Measurements from ENCODE around the gene TIGD6.

TIGD6 gene

DNA sequence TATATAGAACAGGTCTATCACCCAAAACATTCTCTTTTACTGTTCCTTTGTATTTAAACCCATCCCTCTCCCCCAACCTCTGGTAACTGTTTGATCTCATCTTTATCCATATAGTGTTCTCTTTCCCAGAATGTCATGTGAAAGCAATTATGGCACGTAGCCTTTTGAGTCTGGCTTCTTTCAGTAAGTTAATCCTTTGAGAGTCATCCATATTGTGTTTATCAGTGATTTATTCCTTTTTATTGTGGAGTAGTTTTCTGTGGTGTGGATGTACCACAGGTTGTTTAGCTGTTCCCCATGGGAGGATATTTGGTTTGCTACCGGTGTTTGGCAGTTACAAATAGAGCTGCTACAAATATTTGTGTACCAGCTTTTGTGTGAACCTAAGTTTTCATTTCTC, 38.1 kb upstream of the TIGD6 start:
- TF ChIP-seq, protein P1, sequence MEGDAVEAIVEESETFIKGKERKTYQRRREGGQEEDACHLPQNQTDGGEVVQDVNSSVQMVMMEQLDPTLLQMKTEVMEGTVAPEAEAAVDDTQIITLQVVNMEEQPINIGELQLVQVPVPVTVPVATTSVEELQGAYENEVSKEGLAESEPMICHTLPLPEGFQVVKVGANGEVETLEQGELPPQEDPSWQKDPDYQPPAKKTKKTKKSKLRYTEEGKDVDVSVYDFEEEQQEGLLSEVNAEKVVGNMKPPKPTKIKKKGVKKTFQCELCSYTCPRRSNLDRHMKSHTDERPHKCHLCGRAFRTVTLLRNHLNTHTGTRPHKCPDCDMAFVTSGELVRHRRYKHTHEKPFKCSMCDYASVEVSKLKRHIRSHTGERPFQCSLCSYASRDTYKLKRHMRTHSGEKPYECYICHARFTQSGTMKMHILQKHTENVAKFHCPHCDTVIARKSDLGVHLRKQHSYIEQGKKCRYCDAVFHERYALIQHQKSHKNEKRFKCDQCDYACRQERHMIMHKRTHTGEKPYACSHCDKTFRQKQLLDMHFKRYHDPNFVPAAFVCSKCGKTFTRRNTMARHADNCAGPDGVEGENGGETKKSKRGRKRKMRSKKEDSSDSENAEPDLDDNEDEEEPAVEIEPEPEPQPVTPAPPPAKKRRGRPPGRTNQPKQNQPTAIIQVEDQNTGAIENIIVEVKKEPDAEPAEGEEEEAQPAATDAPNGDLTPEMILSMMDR (IDR thresholded peaks at IDR 0.05), result no peak

DNA sequence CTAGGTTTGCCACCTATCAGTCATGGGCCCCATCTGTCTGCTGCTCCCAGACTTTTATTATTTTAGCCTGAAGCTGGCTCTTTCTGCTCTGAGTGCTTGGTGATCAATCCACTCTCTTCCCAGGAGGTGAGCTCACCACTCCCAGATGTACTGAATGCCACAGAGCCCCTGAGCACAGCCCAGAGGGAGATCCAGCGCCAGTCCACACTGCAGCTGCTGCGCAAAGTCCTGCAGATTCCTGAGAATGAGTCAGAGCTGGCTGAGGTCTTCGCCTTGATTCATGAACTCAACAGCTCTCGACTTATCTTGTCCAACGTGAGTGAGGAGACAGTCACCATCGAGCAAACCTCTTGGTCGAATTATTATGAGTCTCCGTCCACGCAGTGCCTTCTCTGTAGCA, 36.1 kb upstream of the TIGD6 start:
- TF ChIP-seq, protein P1 (IDR thresholded peaks at IDR 0.05), result no peak

DNA sequence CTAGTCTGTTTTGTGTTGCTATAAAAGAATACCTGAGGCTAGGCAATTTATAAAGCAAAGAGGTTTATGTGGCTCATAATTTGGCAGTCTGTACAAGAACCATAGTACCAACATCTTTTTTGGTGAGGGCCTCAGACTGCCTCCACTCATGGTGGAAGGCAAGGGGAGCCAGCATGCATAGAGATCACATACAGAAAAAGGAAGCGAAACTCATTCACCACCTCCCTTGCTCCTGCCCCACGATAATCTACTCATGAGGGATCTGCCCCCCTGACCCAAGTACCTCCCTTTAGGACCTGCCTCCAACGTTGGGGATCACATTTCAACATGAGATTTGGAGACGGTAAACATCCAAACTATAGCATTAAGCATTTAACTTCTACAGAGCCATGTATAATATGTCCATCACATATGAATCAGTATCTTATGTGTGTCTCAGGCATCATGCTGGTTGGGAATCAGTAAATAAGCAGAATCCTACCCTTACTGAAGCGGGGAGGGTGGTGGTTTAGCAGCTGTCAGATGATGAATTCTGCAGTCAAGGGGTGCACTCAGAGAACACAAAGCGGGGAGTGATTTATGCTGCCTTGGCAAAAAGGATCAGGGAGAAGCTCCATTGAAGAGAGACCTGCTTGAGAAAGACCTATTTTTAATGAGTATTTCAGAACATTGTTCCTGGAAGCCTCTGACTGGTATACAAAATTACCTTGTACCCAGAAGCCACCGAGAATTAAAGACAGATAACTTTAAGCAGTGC, 34.9 kb upstream of the TIGD6 start:
- TF ChIP-seq, protein P1 (IDR thresholded peaks at IDR 0.05), result no peak

DNA sequence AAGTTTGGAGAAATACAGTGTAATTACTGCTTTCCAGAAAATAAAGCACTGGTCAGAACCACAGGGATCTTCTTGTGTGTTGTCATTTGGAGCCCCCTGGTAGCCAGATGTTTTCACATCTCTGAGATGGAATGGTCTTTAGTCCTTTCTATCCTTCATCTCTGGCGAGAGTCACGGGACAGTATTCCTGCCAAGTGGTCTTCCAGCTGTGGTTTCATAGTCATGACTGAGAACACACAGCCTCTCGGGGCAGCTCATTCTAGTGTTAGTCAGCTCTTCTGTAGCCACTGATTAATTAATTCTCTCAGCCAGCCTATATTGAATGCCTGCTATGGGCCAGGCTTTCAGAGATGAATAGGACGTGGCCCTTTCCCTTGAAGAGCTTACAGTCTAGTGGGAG, 34.2 kb upstream of the TIGD6 start:
- TF ChIP-seq, protein P1 (IDR thresholded peaks at IDR 0.05), result no peak

DNA sequence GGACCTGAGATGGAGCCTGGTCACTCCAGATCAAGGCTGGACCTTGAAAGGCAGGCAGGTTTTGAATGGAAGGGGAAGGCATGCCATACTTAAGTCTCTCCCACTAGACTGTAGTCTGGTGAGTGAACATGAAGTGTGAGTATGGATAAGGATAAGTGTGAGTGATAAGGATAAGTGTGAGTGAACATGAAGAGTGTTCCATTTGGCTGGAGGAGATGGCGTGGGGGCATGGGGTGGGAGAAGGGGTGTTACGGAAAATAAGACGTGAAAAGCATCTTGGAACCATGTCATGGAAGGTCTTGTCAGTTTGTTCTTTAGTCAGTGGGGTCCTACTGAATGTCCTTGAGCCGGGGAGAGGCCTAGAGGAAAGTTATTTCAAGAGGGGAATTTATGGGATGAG, 32.9 kb upstream of the TIGD6 start:
- TF ChIP-seq, protein P1 (IDR thresholded peaks at IDR 0.05), result no peak

DNA sequence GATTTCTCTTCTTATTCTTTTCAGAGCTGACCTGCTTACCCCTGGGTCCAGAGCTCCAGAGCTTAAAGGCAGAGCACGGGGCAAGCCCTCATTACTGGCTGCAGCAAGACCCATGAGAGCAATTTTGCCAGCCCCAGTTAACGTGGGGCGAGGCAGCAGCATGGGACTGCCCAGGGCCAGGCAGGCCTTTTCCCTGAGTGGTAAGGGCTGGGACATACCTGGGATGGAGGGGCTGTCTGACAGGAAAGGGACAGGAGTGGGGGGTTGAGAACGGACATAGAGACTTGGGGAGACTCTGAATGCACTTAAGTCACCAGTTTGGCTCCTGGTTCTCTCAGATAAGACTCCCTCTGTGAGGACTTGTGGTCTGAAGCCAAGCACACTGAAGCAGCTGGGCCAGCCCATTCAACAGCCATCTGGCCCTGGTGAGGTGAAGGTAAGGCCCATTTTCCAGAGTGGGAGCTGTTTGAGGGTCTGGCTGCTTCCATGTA, 26.3 kb upstream of the TIGD6 start:
- TF ChIP-seq, protein P1 (IDR thresholded peaks at IDR 0.05), result no peak

DNA sequence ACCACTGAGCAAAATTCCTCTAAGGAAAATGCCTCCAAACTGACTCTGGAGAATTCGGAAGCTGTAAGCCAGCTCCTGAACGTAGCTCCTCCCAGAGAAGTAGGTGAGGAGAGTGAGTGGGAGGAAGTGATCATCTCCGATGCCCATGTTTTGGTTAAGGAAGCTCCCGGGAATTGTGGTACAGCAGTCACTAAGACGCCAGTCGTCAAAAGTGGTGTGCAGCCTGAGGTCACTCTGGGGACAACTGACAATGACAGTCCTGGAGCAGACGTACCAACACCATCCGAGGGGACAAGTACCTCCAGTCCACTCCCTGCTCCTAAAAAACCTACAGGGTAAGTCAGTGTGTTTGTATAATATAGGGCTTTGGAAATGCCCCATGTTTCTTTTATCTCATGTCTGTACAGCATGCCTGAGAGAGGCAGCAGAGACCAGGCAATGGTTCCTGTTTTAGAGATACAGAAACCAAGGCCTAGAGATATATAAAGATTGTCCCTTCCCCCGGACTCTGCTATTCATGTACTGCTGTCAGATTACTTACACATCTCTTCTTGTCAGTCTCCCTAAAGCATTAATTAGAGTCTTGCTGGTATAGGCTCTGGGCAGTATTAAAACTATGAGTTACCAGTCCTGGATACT, 24.0 kb upstream of the TIGD6 start:
- TF ChIP-seq, protein P1 (IDR thresholded peaks at IDR 0.05), result no peak

All from LNCAP (cell line).